ENCODE measurements around the gene R3HDM2.
"Not testable (repeated sequence)": the region's sequence is repeated elsewhere in the genome, so short reads cannot be mapped to it uniquely, and the experiment has no call there.

Gene R3HDM2

GRCh38 chr12:57419495-57419894 is 11.3 kb downstream of the R3HDM2 start:
- DNase-seq: no peak

- DNase-seq: no peak
Observed at GRCh38 chr12:57418255-57418654, 12.6 kb downstream of the R3HDM2 start.

- no peak for DNase-seq
Observed at GRCh38 chr12:57416039-57416996, 14.5 kb downstream of the R3HDM2 start.

- DNase-seq: no peak
Observed at GRCh38 chr12:57415088-57415487, 15.8 kb downstream of the R3HDM2 start.

- not testable (repeated sequence) for DNase-seq
Observed at GRCh38 chr12:57414160-57414559, 16.7 kb downstream of the R3HDM2 start.

- no peak for DNase-seq
Observed at GRCh38 chr12:57410534-57410933, 20.3 kb downstream of the R3HDM2 start.

GRCh38 chr12:57404966-57405640 is 25.7 kb downstream of the R3HDM2 start:
- no peak for DNase-seq

GRCh38 chr12:57402156-57402555 is 28.7 kb downstream of the R3HDM2 start:
- not testable (repeated sequence) for DNase-seq

GRCh38 chr12:57401165-57401564 is 29.7 kb downstream of the R3HDM2 start:
- no peak for DNase-seq

GRCh38 chr12:57399718-57400463 is 31.0 kb downstream of the R3HDM2 start:
- DNase-seq: not testable (repeated sequence)

GRCh38 chr12:57397441-57397840 is 33.4 kb downstream of the R3HDM2 start:
- no peak for DNase-seq

GRCh38 chr12:57395121-57395520 is 35.7 kb downstream of the R3HDM2 start:
- no peak for DNase-seq

- DNase-seq: no peak
Observed at GRCh38 chr12:57390174-57390573, 40.7 kb downstream of the R3HDM2 start.

- no peak for DNase-seq
Observed at GRCh38 chr12:57389033-57389432, 41.8 kb downstream of the R3HDM2 start.

GRCh38 chr12:57388425-57388824 is 42.4 kb downstream of the R3HDM2 start:
- DNase-seq: no peak

- DNase-seq: no peak
Observed at GRCh38 chr12:57386187-57386720, 44.6 kb downstream of the R3HDM2 start.

GRCh38 chr12:57385586-57385985 is 45.3 kb downstream of the R3HDM2 start:
- no peak for DNase-seq

- DNase-seq: no peak
Observed at GRCh38 chr12:57384478-57384877, 46.4 kb downstream of the R3HDM2 start.

GRCh38 chr12:57381693-57382220 is 49.1 kb downstream of the R3HDM2 start:
- DNase-seq: no peak

- DNase-seq: no peak
Observed at GRCh38 chr12:57380300-57380699, 50.5 kb downstream of the R3HDM2 start.

- no peak for DNase-seq
Observed at GRCh38 chr12:57377103-57377840, 53.6 kb downstream of the R3HDM2 start.

GRCh38 chr12:57372233-57372632 is 58.6 kb downstream of the R3HDM2 start:
- no peak for DNase-seq

Measured in NCI-H2227 treated with DMSO at 0.1 percent for 48 hours (cell line).